GM18505 (cell line): ENCODE results near the gene SH3PXD2A.

ENCODE experiments used
- ATAC-seq: cut with Tn5 transposase; IDR thresholded peaks from one replicate; pipeline ENCODE4 v1.9.1; 2021; ENCODE audit not compliant: unreplicated experiment
- POLR2A ChIP-seq: IDR thresholded peaks from 4 replicates; pipeline ENCODE4 v1.6.1; 2011; ENCODE audit warnings: borderline replicate concordance; ENCODE audit not compliant: insufficient read depth, insufficient read length; ENCODE audit errors: extremely low read depth

The SH3PXD2A gene

DNA sequence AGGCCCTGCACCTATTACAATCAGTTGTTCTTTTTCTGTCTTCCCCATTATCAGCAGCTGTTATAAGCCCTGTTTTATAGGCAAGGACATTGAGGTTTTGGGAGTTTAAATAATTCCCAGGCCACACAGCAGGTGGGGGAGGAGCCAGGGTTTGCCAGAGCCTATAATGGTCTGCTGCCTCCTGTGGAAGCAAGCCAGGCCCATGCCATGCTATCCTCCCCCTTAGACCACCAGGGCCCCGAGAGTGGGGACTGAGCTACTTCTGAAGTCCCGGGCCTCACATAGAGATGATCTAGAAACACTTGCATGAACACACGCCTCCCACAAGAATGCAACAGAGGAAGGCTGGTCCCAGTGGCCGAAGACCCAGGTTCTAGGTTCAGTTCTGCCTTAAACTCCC lies 141.7 kb downstream of the SH3PXD2A start:
- no peak for TF ChIP-seq POLR2A
- ATAC-seq, result no peak

DNA sequence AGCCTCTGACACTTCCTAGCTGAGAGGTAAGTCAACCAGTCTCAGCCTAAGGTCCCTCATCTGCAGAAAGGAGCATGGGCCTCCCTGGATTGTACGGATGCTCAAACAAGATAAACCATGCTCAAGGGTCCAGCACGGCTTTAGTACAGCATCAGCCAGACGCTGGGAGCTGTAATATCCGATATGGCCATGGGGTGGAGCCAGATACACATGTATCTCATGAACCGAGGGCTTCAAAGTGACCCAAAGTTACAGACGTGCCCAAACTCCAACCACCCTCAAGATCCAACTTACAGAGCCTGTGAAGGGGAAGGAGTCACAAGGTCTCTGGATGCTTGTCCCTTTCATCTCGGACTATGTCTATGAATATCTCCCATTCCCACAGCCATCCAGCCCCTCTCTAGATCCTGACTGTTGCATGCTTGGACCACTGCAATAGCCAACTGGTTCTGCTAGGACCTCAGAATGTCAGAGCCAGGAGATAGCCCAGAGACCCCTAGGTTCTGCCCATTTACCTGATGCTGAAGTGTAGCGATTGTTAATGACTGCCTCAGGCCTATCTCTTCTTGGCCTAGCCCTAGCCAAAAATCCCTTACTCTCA lies 142.4 kb downstream of the SH3PXD2A start:
- ATAC-seq, result peak; percentile 52

DNA sequence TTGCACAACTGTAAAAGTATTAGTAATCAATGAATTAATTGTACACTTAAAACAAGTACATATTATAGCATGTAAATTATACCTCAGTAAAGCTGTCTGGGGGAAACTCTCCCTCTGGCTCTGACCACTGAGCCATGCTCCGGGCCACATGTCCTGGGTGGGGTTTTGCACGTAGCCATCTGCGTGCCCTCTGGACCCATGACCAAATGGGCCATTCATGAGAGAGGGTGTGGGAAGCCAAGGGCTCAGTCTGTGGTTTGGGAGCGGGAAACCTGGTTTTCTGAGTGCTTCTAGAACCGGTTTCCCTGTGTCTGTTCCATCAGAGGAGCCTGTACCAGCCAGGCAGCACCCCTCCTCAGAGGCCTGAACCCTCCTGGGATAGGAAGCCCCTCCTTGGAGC lies 143.2 kb downstream of the SH3PXD2A start:
- no peak for ATAC-seq
- TF ChIP-seq POLR2A, result no peak

More for the DNA sequence above, 142.4 kb downstream of the SH3PXD2A start:
- no peak for TF ChIP-seq POLR2A

DNA sequence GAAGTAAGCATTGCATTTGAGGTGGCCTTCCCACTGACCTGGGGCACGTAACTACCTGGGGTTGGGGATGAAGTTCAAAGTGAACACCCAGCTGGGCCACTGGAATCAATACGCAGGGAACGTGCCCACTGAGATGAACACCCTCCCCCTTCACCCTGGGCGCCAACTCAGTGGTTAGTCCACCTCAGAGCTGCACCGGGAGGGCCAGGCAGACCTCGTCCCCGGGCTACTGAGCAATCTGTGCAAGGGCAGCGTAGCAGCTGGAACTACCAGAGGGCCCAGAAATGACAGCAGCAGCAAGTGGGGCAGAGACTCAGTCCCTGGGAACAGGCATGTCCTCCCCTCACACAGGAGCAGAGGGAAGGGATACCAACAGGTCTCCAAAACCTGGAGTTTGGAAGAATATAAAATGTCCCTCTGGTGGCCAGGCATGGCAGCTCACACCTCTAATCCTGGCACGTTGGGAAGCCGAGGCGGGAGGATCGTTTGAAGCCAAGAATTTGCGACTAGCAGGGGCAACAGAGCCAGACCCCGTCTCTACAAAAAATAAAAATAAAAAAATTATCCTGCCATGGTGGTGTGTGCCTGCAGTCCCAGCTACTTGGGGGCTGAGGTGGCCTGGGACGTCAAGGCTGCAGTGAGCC lies 143.9 kb downstream of the SH3PXD2A start:
- ATAC-seq, result no peak
- TF ChIP-seq POLR2A, result no peak

DNA sequence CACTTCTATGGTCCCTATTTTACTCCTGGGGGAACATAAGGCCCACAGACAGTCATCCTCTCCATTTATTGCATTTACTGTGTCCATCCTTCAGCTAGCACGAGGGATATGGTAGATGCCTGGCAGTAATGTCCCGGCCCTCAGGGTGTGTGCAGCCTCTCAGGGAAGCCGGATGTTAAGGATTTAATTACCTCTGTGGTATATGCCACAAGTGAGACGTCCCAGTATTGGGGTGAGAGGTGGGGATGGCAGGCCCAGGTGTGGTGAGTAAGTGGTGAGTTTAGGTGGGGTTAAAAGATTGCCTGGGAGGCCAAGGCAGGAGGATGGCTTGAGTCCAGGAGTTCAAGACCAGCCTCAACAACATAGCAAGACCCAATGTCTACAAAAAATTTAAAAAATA lies 144.9 kb downstream of the SH3PXD2A start:
- TF ChIP-seq POLR2A, result no peak
- ATAC-seq, result no peak

DNA sequence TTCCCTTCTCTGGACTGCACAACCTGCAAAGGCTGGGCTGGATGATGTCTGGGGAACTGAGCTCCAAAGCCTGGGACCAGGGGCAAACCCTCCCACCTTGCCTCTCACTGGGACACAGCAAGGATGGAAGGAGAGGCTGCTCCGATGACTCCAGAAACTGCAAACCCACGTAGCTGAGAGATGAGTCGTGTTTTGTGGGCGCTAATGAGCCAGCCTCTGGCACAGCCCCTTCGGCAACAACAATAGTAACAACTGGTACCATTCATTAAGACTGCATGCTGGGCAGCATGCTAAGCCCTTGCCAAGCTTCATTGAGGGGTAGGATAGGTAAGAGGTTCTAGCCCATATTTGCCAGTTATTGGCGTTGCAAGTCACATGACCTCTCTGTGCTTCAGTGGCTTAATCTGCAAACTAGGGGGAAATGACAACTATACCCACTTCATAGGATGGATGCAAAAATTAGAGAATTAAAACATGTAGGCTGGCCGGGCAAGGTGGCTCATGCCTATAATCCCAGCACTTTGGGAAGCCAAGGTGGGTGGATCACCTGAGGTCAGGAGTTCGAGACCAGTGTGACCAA lies 145.9 kb downstream of the SH3PXD2A start:
- no peak for TF ChIP-seq POLR2A
- ATAC-seq, result no peak

DNA sequence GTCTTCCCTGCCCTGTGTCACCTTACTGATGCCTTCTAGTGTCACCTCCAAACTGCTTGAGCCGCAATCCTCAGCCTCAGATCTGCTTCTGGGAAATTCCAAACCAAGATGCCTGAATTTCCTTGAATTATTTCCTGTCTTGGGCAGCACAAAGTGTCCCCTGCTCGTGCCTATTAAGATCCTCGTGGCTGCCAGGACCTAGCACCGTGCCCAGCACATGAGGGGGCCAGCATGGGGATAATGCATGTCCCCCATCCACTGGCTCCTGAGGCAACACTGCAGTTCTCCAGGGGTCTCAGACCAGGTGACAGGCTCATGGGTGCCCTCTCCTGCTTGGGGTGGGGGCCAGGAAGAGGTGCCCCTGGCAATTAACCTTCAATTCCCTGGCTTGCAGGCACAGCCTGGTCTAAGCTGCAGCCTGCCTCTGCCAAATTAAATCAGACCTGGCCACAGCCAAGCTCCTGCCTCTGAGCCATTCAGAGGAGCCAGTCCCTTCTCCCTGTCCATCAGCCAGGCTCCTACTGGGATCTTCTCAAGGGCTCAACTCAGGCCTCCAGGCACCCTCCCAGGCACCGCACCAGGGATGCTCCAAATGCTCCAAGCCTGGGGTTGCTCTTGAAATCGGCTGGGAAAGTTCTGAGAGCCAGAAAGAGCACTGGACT lies 146.6 kb downstream of the SH3PXD2A start:
- ATAC-seq, result no peak
- no peak for TF ChIP-seq POLR2A

DNA sequence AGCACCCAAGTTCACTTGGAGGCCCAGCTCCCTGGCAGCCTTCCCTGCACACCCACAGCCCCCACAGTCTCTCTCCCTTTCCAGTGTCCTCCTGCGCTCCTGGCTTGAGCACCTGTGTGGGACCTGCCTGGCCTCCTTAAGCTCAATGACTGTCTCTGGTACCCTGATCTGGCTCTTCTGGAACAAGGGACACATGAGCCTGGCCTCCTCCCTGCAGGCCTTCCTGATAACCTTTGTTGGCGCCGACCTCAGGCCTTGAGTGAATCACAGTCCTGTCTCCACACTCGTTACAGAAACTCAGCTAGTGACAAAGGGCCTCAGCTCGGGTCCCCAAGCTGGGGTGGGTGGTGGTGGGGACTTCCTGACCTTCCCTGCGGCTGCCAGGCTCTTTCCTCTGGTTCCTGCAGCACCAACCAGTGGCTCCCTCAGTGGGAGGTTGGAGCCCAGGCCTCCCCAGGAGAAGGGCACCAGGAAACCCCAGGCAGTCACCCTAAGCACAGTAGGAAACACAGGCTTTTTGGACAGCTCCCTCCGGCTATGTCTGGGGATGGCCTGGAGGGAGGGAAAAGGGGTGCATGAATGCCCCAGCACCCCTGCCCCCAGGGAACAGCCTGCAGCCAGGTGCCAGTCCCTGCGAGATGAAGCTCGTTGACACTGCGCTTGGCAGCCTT lies 147.3 kb downstream of the SH3PXD2A start:
- no peak for ATAC-seq
- TF ChIP-seq POLR2A, result no peak

DNA sequence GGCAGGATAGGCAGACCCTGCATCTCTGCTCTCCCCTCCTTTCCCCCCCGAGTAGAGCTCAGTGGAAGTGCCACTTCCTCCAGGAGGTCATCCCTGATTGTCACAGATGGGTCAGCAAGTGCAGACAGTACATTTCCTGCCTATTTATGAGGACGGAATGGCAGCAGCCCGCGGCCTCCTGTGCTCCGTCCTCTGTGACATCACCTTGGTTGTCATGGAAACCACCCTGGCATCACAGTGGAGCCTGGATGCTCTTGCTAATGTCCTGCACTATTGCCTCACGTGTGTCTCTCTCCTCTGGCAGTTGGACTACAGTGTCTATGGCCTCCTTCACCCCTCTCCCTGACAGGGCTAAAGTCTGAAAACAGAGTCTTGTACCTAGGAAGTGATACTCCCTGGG lies 148.6 kb downstream of the SH3PXD2A start:
- ATAC-seq, result no peak
- no peak for TF ChIP-seq POLR2A

DNA sequence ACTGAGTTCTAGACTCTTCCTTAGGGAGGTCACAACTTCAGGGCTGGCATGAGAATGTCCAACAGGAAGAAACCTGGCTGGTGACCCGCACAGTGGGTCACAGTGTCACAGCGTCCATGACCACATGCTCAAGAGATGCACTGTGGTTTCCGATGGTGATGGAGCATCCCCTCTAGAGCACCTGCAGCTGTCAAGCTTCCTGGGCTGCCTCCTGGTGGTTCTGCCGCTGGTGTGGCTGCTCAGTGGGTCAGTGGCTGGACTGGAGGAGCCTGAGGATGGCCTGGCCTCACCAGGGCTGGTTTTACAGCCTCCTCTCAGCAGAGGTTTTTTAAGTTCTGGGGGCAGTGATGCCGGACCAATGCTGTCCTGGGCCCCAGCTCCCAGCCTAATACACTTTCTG lies 149.3 kb downstream of the SH3PXD2A start:
- no peak for TF ChIP-seq POLR2A
- ATAC-seq, result no peak

DNA sequence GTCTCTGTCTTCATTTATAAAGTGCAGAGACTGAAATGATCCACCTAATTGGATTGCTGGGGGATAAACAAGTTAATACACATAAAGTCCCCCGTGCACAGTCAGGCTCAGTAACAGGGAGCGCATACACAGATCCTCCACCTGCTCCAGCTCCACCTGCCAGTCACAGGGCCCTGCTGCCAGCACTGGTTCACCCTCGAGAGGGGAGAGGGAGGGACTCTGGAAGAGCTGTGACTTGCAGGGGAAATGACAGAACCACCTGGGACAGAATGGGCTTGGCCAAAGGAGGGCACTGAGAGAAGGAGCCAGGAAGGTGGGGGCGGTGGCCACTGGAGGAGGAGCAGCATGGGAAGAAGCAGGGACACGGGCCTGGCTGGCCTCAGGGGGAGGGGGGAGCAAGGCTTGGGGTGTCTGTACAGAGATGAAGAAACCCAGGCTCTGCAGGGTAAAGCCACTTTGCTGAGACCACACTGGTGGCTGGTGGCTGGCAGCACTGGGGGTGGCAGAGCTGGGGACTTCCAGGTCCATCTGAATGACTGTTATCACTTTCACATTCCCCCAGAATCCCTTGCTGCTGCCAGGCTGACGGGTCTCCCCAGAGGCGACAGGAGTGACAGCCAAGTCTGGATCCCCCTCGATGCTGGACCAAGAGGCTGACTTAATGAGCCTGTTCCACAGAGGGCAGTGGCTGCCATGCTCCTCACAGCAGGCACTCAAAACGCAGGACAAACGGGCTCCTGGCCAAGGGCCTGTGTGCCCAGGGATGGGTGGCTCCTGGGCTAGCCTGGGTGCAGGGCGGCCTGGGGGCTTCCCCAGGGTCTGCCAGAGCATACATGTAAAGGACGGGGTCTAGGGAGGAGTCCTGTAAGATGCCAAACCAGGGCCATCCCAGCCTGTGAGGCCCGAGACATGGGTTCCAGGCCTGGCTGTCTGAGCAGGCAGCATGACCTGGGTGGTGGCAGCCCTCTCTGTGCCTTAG lies 151.1 kb downstream of the SH3PXD2A start:
- no peak for TF ChIP-seq POLR2A
- no peak for ATAC-seq
